Tibial artery (tissue), 4 donors: ENCODE results near the gene PPP1R3F.
A peak's percentile ranks its signal among the peaks of the same experiment; 100 is the strongest.

Source experiments
- DNase-seq, 2 donors: peaks; one replicate each; pipeline ENCODE4 v3.0.0-alpha.2; 2019
- H3K27ac ChIP-seq, 2 donors: fragments of 200-600 bp; sonication (generic) in 1 of 2; 1 replicate in 1 of 2; 2 replicates in 1 of 2; pipeline ENCODE4 v1.5.1; 2018 to 2019; ENCODE audit warnings: mild to moderate bottlenecking in 1 of 2
- H3K27me3 ChIP-seq, 2 donors: fragments of 200-600 bp; sonication (generic) in 1 of 2; one replicate each; pipeline versions ENCODE4 v1.5.1 to v1.6.0; 2016 to 2019
- H3K36me3 ChIP-seq, 3 donors: fragments of 200-600 bp; sonication (generic) in 2 of 3; one replicate each; pipeline ENCODE4 v1.5.1; 2016 to 2019; ENCODE audit warnings: mild to moderate bottlenecking in 2 of 3
- H3K4me1 ChIP-seq, 4 donors: fragments of 200-600 bp; sonication (generic) in 2 of 4; 1 replicate in 3 of 4; 2 replicates in 1 of 4; pipeline ENCODE4 v1.5.1; 2016 to 2019
- H3K4me3 ChIP-seq, 2 donors: fragments of 200-600 bp; sonication (generic) in 1 of 2; 1 replicate in 1 of 2; 2 replicates in 1 of 2; pipeline ENCODE4 v1.5.1; 2018 to 2019; ENCODE audit warnings: mild to moderate bottlenecking in 2 of 2
- H3K9me3 ChIP-seq, 3 donors: fragments of 200-600 bp; sonication (generic) in 1 of 3; one replicate each; pipeline ENCODE4 v1.5.1; 2016 to 2019
- intact Hi-C: fragments of 100-400 bp; cut with DNase I; formaldehyde crosslinking; loops from one replicate; pipeline ENCODE4 v1.15.0; 2023; ENCODE audit warnings: low total_unique reads
- TF ChIP-seq, protein P1 (sequence below), 2 experiments: fragments of 200-600 bp in 1 of 2; fragments of 450-650 bp in 1 of 2; IDR thresholded peaks; one replicate each; pipeline ENCODE4 v1.5.1; 2017 to 2019; ENCODE audit warnings: antibody characterized with exemption in 2 of 2, mild to moderate bottlenecking in 1 of 2, moderate library complexity in 1 of 2

PPP1R3F gene

DNA sequence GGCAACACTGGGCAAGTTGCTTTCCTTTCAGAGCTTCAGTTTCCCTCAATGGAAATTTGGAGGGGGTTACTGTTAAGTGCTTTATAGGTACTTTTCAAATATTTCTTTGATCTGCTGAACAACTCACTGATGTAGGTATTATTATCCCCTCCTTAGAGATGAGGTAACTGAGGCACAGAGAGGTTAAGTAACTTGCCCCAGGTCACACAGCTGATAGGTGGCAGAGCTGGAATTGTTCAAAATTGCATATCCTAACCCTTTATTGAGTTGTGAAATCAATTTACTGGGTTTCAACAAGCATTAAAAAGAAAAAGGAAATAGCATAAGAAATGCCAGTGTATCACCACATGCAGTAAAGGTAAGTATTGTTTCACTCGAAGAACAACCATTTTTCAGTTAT lies 6.6 kb downstream of the PPP1R3F start:
- no peak overlapping the region for H3K4me3 ChIP-seq
- no peak overlapping the region for H3K27ac ChIP-seq
- H3K36me3 ChIP-seq = peaks cover 0 to 4% (median 0%) of the 10 kb centered on the region in 3 donors
- peaks cover 0 to 40% (median 13%) of the 10 kb centered on the region in 4 donors for H3K4me1 ChIP-seq
- no peak for DNase-seq
- TF ChIP-seq, protein P1, sequence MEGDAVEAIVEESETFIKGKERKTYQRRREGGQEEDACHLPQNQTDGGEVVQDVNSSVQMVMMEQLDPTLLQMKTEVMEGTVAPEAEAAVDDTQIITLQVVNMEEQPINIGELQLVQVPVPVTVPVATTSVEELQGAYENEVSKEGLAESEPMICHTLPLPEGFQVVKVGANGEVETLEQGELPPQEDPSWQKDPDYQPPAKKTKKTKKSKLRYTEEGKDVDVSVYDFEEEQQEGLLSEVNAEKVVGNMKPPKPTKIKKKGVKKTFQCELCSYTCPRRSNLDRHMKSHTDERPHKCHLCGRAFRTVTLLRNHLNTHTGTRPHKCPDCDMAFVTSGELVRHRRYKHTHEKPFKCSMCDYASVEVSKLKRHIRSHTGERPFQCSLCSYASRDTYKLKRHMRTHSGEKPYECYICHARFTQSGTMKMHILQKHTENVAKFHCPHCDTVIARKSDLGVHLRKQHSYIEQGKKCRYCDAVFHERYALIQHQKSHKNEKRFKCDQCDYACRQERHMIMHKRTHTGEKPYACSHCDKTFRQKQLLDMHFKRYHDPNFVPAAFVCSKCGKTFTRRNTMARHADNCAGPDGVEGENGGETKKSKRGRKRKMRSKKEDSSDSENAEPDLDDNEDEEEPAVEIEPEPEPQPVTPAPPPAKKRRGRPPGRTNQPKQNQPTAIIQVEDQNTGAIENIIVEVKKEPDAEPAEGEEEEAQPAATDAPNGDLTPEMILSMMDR (IDR thresholded peaks at IDR 0.05) = no peak
- H3K27me3 ChIP-seq = no peaks in the 10 kb centered on the region
- no peaks in the 10 kb centered on the region for H3K9me3 ChIP-seq
- intact Hi-C loops = no loop called here

DNA sequence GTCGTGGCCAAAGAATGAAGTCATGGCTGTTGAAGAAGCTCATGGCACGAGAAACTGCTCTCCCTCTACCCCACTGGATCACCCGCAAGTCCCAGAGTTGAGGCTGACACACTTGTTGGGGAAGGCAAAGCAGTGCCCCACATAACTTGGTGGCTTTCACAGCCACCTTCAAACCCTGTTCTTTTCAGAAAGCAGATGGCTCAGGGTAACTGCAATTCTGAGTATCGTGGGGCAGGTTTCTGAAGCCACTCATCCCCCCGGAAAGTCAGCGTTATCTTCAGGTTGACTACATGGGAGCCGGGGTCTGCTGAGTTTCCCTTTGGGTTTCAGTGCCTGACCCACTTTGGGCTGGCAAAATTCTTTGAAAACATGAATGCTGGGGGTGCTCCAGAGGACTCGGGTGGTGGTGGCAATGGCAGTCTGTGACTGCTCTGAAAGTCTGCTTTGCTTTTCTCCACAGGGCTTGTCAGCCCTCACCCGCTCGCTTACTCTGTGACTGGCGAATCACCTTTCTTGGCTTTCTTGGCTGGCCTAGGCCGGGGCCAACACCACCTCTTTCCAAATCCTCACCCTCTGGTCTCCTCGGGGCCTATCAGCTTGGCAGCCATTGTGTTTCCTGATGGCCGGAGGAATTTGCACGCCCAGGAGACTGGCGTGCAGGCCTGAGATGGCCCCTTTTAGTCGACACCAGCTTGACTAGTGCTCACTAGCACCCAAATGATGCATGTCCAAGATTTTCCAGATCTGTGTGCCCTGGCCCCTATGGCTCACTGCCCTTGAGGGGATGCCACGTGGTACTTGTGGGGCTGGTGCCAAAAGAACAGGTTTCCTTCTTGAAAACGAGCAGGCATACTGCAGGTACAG lies 7.3 kb downstream of the PPP1R3F start:
- Histone ChIP-seq H3K27me3 (no peaks in the 10 kb centered on the region), H3K27ac (no peak overlapping the region), H3K36me3 (peaks cover 0 to 4% (median 0%) of the 10 kb centered on the region in 3 donors), H3K4me1 (peaks cover 0 to 33% (median 10%) of the 10 kb centered on the region in 4 donors), H3K9me3 (no peaks in the 10 kb centered on the region), H3K4me3 (no peak overlapping the region)
- TF ChIP-seq, protein P1 (IDR thresholded peaks at IDR 0.05) = no peak
- no peak for DNase-seq
- intact Hi-C loops = no loop called here

DNA sequence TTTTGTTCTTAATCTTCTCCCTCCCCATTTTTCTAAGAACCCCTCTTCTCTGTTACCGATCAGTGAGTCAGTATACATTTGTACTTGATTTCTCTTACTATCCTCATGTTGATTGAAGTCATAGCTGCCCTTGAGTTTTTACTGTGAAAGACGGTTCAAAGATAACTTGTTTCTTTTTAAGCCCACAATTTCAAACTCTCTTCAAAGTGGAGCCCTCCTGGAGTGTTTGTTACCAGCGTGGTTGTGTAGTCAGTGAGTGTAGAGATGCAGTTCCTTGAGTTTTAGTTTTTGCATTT lies 7.9 kb downstream of the PPP1R3F start:
- H3K36me3 ChIP-seq = peaks cover 0 to 4% (median 0%) of the 10 kb centered on the region in 3 donors
- DNase-seq = no peak
- H3K9me3 ChIP-seq = no peaks in the 10 kb centered on the region
- no peaks in the 10 kb centered on the region for H3K27me3 ChIP-seq
- no peak overlapping the region for H3K27ac ChIP-seq
- intact Hi-C loops = no loop called here
- TF ChIP-seq, protein P1 (IDR thresholded peaks at IDR 0.05) = no peak
- no peak overlapping the region for H3K4me3 ChIP-seq
- H3K4me1 ChIP-seq = peaks cover 0 to 27% (median 4%) of the 10 kb centered on the region in 4 donors

DNA sequence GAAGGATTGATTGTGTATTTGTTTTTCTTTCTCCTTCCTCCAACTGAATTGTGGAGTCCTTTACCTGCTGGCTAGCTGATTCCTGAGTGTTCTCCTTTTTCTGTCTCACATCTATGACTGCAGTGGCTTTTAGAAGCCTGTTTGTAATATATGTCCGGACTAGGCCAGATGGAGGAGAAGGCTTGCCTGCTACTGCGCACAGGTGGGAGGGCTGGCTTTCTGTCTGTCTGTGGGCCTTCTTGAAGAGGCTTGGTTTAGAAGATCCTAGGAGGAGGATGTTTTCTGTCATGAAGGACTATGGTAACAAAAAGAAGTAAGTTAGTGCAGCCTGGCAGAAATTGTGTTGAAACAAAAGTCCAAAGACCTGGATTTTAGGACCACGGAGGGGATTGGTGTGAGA lies 8.5 kb downstream of the PPP1R3F start:
- Histone ChIP-seq H3K27ac (no peak overlapping the region), H3K9me3 (no peaks in the 10 kb centered on the region), H3K4me1 (peaks cover 0 to 21% (median under 1%) of the 10 kb centered on the region in 4 donors), H3K4me3 (no peak overlapping the region), H3K27me3 (no peaks in the 10 kb centered on the region), H3K36me3 (peaks cover 0 to 4% (median 0%) of the 10 kb centered on the region in 3 donors)
- intact Hi-C loops = no loop called here
- DNase-seq = no peak
- TF ChIP-seq, protein P1 (IDR thresholded peaks at IDR 0.05) = no peak

DNA sequence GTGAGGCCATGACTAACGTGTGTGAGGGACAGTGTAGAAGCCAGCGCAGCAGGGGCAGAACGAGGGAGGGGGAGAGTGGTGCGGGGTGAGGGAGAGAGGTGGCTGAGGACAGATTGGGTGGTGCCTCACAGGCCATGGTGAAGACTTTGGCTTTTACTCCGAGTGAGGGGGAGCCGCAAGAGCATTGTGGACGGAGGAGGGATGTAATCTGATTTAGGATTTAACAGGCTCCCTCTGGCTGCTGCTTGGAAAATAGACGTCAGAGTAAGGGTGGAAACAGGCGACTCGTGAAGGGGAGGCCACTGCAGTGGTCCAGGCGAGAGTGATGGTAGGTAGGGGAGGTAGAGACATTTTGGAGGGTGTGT lies 13.0 kb downstream of the PPP1R3F start:
- intact Hi-C loops = no loop called here
- TF ChIP-seq, protein P1 (IDR thresholded peaks at IDR 0.05) = peak; percentile 25 to 26
- DNase-seq = no peak

More for the DNA sequence above, 13.0 kb downstream of the PPP1R3F start:
- Histone ChIP-seq H3K27ac (no peak overlapping the region), H3K36me3 (peaks cover 0 to 8% (median 4%) of the 10 kb centered on the region in 3 donors), H3K4me3 (no peak overlapping the region), H3K27me3 (no peaks in the 10 kb centered on the region), H3K4me1 (no peaks in the 10 kb centered on the region), H3K9me3 (no peaks in the 10 kb centered on the region)
